Spleen (tissue), 11 donors: ENCODE data around the gene ANXA2. TPM values are rescaled to one million over a fixed set of nuclear protein-coding genes. Genes with fewer than 3 reads are reported as not detected.
A peak's percentile ranks its signal among the peaks of the same experiment; 100 is the strongest.

Source experiments
- DNase-seq: peaks from one replicate; pipeline ENCODE4 v3.0.0-alpha.2; 2020
- H3K27ac ChIP-seq, 8 donors: fragments of 200-600 bp; sonication (generic) in 7 of 8; 1 replicate in 4 of 8; 2 replicates in 4 of 8; pipeline versions ENCODE4 v1.5.0 to v1.8.0; 2016 to 2021; ENCODE audit warnings: inconsistent platforms in 4 of 8, mild to moderate bottlenecking in 4 of 8, moderate library complexity in 1 of 8
- H3K27me3 ChIP-seq, 7 donors: fragments of 200-600 bp; sonication (generic) in 6 of 7; replicated peaks in 1 of 7; 1 replicate in 4 of 7; 2 replicates in 3 of 7; pipeline versions ENCODE4 v1.5.0 to v1.8.0; 2016 to 2021; ENCODE audit warnings: inconsistent platforms in 3 of 7, mild to moderate bottlenecking in 1 of 7
- H3K36me3 ChIP-seq, 6 donors: fragments of 200-600 bp; sonication (generic) in 5 of 6; 1 replicate in 4 of 6; 2 replicates in 2 of 6; pipeline versions ENCODE4 v1.5.0 to v1.8.0; 2016 to 2021; ENCODE audit warnings: inconsistent platforms in 2 of 6
- H3K4me1 ChIP-seq, 6 donors: fragments of 200-600 bp; sonication (generic) in 5 of 6; 1 replicate in 3 of 6; 2 replicates in 3 of 6; pipeline versions ENCODE4 v1.5.0 to v1.8.0; 2016 to 2021; ENCODE audit warnings: inconsistent platforms in 3 of 6
- H3K4me3 ChIP-seq, 8 donors: fragments of 200-600 bp; sonication (generic) in 7 of 8; 1 replicate in 4 of 8; 2 replicates in 4 of 8; pipeline versions ENCODE4 v1.5.0 to v1.8.0; 2016 to 2021; ENCODE audit warnings: inconsistent platforms in 4 of 8, mild to moderate bottlenecking in 4 of 8, moderate library complexity in 2 of 8
- H3K9me3 ChIP-seq, 8 donors: fragments of 200-600 bp; sonication (generic) in 7 of 8; 1 replicate in 4 of 8; 2 replicates in 4 of 8; pipeline versions ENCODE4 v1.5.0 to v1.8.0; 2016 to 2021; ENCODE audit warnings: inconsistent platforms in 4 of 8
- POLR2A ChIP-seq, 3 donors: fragments of 450-650 bp; IDR thresholded peaks; one replicate each; pipeline ENCODE4 v1.5.1; 2017; ENCODE audit warnings: antibody characterized with exemption in 3 of 3, mild to moderate bottlenecking in 1 of 3
- POLR2AphosphoS5 ChIP-seq, 3 donors: sonication (generic); formaldehyde crosslinking; IDR thresholded peaks; one replicate each; pipeline ENCODE4 v1.5.1; 2017; ENCODE audit warnings: antibody characterized with exemption in 3 of 3
- WGBS, 5 donors: extraction: QIAGEN DNeasy Blood & Tissue Kit in 3 of 5; methylation state at CpG; one replicate each; pipeline versions ENCODE4 v1.1.5 to v1.1.7; 2013 to 2018; 5-methylcytosine and 5-hydroxymethylcytosine counted together
- intact Hi-C: fragments of 100-400 bp; cut with DNase I; formaldehyde crosslinking; loops from one replicate; pipeline ENCODE4 v1.15.0; 2023; ENCODE audit warnings: low total_unique reads
- polyA plus RNA-seq, 3 donors: library from polyadenylated mRNA; stranded (reverse); fragments of 200-250 nt; gene quantifications; one replicate each; pipeline ENCODE4 v1.2.1, GENCODE V29; 2013
- total RNA-seq, 7 donors: library from RNA; depleted of rRNA in 3 of 7; stranded (reverse); fragments of >200 nt in 3 of 7; fragmentation: NEBNext Ultra II Directional in 4 of 7; extraction: Animal tissue kit (Norgen Biotek cat#: 25700) in 4 of 7; gene quantifications; one replicate each; pipeline versions ENCODE4 v1.1.0 to v1.2.1, GENCODE V29; 2016 to 2021
- TF ChIP-seq, protein P1 (sequence below), 11 experiments: fragments of 200-600 bp in 7 of 11; fragments of 450-650 bp in 4 of 11; sonication (generic) in 4 of 11; IDR thresholded peaks in 8 of 11; conservative IDR thresholded peaks in 3 of 11; 1 replicate in 7 of 11; 2 replicates in 4 of 11; pipeline versions ENCODE4 v1.4.0 to v1.8.0; 2016 to 2021; ENCODE audit warnings: antibody characterized with exemption in 11 of 11, inconsistent platforms in 4 of 11, mild to moderate bottlenecking in 1 of 11
- donor health status: healthy with polysubstance abuse.
- donor health status: DM: no; HTN: no; CAD: no; lungs with moderate emphysema.
- donor health status: DM: no; HTN: no; CAD: no.
- donor health status: Bipolar disorder and iron deficiency.
- donor health status: healthy.
- donor health status: DM: no; HTN: no; CAD: no.
- donor health status: DM: yes; HTN: yes; CAD: no.

The ANXA2 gene
- total and polyA plus RNA-seq, 10 donors = 163 to 437 (median 337) TPM

GRCh38 chr15:60382773-60383674 is 14.8 kb downstream of the ANXA2 start:
- Histone ChIP-seq H3K4me1 (peaks cover 0 to 69% (median 15%) of the 10 kb centered on the region in 6 donors), H3K4me3 (no peak overlapping the region), H3K9me3 (no peaks in the 10 kb centered on the region), H3K27ac (peak overlapping the region in 1 of 8 donors; percentile 17), H3K27me3 (no peaks in the 10 kb centered on the region), H3K36me3 (peaks cover 0 to 80% (median 16%) of the 10 kb centered on the region in 6 donors)
- DNase-seq = no peak
- TF ChIP-seq, protein P1, sequence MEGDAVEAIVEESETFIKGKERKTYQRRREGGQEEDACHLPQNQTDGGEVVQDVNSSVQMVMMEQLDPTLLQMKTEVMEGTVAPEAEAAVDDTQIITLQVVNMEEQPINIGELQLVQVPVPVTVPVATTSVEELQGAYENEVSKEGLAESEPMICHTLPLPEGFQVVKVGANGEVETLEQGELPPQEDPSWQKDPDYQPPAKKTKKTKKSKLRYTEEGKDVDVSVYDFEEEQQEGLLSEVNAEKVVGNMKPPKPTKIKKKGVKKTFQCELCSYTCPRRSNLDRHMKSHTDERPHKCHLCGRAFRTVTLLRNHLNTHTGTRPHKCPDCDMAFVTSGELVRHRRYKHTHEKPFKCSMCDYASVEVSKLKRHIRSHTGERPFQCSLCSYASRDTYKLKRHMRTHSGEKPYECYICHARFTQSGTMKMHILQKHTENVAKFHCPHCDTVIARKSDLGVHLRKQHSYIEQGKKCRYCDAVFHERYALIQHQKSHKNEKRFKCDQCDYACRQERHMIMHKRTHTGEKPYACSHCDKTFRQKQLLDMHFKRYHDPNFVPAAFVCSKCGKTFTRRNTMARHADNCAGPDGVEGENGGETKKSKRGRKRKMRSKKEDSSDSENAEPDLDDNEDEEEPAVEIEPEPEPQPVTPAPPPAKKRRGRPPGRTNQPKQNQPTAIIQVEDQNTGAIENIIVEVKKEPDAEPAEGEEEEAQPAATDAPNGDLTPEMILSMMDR (IDR thresholded peaks at IDR 0.05 in 8 of 11, conservative IDR thresholded peaks at IDR 0.05 in 3 of 11) = no peak
- TF ChIP-seq POLR2AphosphoS5 (IDR thresholded peaks at IDR 0.05) (no peak), POLR2A (IDR thresholded peaks at IDR 0.05) (no peak)
- intact Hi-C loops = no loop called here
- WGBS, 5 donors = 90 to 95% (median 92%) methylated on average over 8 of the region's 8 CpGs

GRCh38 chr15:60381148-60381788 is 16.5 kb downstream of the ANXA2 start:
- H3K27ac ChIP-seq = no peak overlapping the region
- no peak for DNase-seq
- no peaks in the 10 kb centered on the region for H3K27me3 ChIP-seq
- WGBS, 5 donors = 79 to 89% (median 87%) methylated on average over 8 of the region's 8 CpGs
- H3K4me3 ChIP-seq = no peak overlapping the region
- peaks cover 0 to 98% (median 23%) of the 10 kb centered on the region in 6 donors for H3K36me3 ChIP-seq
- TF ChIP-seq, protein P1 (IDR thresholded peaks at IDR 0.05 in 8 of 11, conservative IDR thresholded peaks at IDR 0.05 in 3 of 11) = no peak
- TF ChIP-seq POLR2AphosphoS5 (IDR thresholded peaks at IDR 0.05) (no peak), POLR2A (IDR thresholded peaks at IDR 0.05) (no peak)
- H3K4me1 ChIP-seq = peaks cover 0 to 61% (median 8%) of the 10 kb centered on the region in 6 donors
- intact Hi-C loops = no loop called here
- H3K9me3 ChIP-seq = no peaks in the 10 kb centered on the region

- H3K4me1 ChIP-seq = peaks cover 0 to 56% (median 5%) of the 10 kb centered on the region in 6 donors
- 80 to 89% (median 86%) methylated on average over 8 of the region's 8 CpGs for WGBS, 5 donors
- intact Hi-C loops = no loop called here
- H3K27ac ChIP-seq = no peak overlapping the region
- no peak overlapping the region for H3K4me3 ChIP-seq
- peaks cover 0 to 100% (median 33%) of the 10 kb centered on the region in 6 donors for H3K36me3 ChIP-seq
- H3K9me3 ChIP-seq = no peaks in the 10 kb centered on the region
- TF ChIP-seq, protein P1 (IDR thresholded peaks at IDR 0.05 in 8 of 11, conservative IDR thresholded peaks at IDR 0.05 in 3 of 11) = no peak
- TF ChIP-seq POLR2AphosphoS5 (IDR thresholded peaks at IDR 0.05) = no peak
- no peak for TF ChIP-seq POLR2A (IDR thresholded peaks at IDR 0.05)
- H3K27me3 ChIP-seq = no peaks in the 10 kb centered on the region
- DNase-seq = no peak
Observed at GRCh38 chr15:60379525-60380274, 18.1 kb downstream of the ANXA2 start.
